HG02610 (cell line): ENCODE measurements around the gene UBR1.
"Not testable (repeated sequence)": the region's sequence is repeated elsewhere in the genome, so short reads cannot be mapped to it uniquely, and the experiment has no call there.

Experiments
- ATAC-seq: cut with Tn5 transposase; IDR thresholded peaks from one replicate; pipeline ENCODE4 v1.9.1; 2021; ENCODE audit warnings: mild to moderate bottlenecking, moderate library complexity; ENCODE audit not compliant: unreplicated experiment

Gene UBR1

GRCh38 chr15:43105778-43106485, at the start of gene UBR1:
Gene UBR1 (minus strand): TSS chr15:43106038. CDS start chr15:43106022, 16 bp downstream.
- ATAC-seq, result peak; percentile 80

- ATAC-seq, result no peak
Measured at GRCh38 chr15:43153269-43153668, 47.4 kb upstream of the UBR1 start.

GRCh38 chr15:43151688-43152087, 45.9 kb upstream of the UBR1 start:
- ATAC-seq, result no peak

GRCh38 chr15:43150191-43150929, 44.5 kb upstream of the UBR1 start:
- no peak for ATAC-seq

- ATAC-seq, result no peak
Measured at GRCh38 chr15:43146184-43146583, 40.3 kb upstream of the UBR1 start.

GRCh38 chr15:43144512-43144911, 38.7 kb upstream of the UBR1 start:
- ATAC-seq, result no peak

- no peak for ATAC-seq
Measured at GRCh38 chr15:43143203-43143941, 37.5 kb upstream of the UBR1 start.

- ATAC-seq, result no peak
Measured at GRCh38 chr15:43135351-43135750, 29.5 kb upstream of the UBR1 start.

DNA sequence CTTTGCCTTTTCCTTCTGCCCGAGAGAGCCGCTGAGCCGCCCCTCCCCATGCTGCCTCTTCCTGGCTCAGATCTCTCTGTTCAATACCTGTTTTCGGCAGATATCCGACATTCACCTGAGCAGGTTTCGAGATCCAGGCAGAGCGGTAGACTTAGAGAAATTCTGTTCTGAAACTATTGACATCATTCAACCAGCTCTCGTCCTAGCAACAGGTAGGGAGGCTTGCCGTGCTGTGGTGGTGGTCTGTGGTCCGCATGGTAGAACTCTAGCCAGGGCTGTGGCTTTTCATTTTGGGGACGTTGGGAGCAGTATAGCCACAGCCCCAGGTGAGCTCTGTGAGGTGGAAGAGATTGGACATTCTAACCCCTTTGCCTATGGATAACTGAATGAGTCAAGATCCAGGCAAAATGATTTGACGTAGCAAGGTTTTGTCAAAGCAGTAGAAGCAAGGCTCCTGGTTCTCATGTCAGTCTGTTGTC, 28.4 kb upstream of the UBR1 start:
- peak; percentile 5 for ATAC-seq

GRCh38 chr15:43133430-43134156, 27.8 kb upstream of the UBR1 start, which contains the start of gene TMEM62:
Gene TMEM62 (plus strand): TSS chr15:43133586. CDS start chr15:43133803, 217 bp downstream.
- ATAC-seq, result peak; percentile 94

GRCh38 chr15:43132830-43133429, 27.1 kb upstream of the UBR1 start:
- no peak for ATAC-seq

DNA sequence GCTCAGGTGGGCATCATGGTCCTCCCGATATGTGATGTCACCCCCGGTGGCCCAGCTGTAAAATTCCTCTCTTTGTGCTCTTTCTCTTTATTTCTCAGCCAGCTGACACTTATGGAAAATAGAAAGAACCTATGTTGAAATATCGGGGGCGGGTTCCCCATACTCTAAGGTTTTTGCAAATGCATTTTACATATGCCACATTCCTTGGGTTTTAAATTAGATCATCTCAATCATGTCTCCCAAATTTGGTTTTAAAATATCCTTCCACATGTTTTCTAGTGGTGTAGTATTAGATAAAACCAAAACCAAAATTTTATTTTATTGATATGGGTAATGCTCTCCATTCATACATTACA, 23.1 kb upstream of the UBR1 start:
- ATAC-seq, result no peak

DNA sequence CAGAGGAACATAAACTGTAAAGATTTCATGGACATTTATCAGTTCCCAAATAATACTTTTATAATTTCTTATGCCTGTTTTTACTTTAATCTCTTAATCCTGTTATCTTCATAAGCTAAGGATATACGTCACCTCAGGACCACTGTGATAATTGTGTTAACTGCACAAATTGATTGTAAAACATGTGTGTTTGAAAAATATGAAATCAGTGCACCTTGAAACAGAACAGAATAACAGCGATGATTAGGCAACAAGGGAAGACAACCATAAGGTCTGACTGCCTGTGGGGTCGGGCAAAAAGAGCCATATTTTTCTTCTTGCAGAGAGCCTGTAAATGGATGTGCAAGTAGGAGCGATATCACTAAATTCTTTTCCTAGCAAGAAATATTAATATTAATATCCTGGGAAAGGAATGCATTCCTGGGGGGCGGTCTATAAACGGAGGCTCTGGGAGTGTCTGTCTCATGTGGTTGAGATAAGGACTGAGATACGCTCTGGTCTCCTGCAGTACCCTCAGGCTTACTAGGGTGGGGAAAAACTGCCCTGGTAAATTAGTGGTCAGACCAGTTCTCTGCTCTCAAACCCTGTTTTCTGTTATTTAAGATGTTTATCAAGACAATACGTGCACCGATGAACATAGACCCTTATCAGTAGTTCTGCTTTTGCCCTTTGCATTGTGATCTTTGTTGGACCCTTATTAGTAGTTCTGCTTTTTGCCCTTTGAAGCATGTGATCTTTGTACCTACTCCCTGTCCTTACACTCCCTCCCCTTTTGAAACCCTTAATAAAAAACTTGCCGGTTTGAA, 22.5 kb upstream of the UBR1 start:
- ATAC-seq, result not testable (repeated sequence)

GRCh38 chr15:43127752-43128151, 21.9 kb upstream of the UBR1 start:
- no peak for ATAC-seq

DNA sequence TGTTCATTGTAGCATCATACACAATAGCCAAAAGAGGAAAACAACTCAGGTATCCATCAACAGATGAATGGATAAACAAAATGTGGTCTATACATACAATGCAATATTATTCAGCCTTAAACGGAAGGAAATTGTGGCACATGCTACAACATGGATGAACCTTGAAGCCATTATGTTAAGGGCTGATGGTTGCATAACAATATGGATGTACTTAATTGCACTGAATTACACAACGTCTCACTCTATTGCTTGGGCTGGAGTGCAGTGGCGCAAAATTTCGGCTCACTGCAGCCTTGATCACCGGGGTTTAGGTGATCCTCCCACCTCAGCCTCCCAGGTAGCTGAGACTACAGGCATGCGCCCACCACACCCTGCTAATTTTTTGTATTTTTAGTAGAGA, 20.5 kb upstream of the UBR1 start:
- no peak for ATAC-seq

GRCh38 chr15:43125100-43125661, 19.3 kb upstream of the UBR1 start:
- ATAC-seq, result no peak

DNA sequence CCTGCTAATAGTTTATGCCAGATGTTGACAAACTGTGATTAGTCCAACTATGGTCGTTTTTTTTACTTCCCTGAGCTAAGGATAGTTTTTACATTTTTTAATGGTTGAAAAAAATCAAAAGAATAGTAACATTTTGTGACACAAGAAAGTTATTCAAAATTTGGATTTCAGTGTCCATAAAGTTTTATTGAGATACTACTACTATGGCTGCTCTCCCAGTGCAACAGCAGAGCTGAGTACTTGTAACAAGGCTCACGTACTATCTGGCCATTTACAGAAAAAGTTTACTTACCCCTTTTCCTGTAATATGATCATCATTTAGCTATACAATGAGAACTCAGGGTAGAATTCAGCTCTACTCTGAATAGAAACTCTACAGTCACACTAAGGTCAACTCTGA, 16.0 kb upstream of the UBR1 start:
- no peak for ATAC-seq

DNA sequence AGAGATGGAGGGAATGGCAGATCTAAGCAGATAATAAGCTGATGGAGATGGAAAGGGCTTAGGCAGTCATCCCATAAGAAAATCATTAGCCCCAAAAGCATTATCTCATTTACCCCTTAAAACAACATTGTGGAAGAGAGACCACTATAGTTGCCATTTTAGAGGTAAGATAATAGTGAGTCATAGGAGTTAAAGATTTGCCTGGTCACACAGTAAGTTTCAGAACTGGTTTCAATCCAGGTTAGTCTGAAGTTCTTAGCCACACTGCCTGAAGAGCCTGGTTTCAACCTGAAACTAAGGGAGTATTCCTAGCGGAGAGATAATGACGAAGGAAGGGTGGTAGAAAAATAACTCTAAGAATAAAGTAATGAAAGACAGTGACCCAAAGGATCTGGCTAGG, 13.0 kb upstream of the UBR1 start:
- ATAC-seq, result peak; percentile 44

DNA sequence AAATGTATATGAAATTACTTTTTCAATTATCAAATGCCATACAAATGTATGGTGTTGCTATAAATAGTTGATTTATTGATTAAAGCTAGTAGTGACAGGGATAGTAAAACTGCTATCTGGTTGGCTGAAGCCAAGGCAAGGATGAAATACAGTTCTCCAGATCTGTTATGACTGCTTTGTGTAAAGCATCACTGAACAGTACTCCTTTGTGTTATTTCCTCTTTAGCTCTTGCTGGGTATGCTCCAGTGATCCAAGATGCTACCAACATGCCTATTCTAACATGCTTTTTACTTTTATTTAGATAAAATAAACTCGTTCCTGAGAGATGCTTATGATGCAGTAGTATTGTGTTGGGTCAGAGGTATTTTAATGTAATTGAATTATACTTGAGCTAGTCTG, 12.4 kb upstream of the UBR1 start:
- ATAC-seq, result no peak
